LNCAP (cell line): ENCODE data around the gene IL9.

Experiments used
- CTCF ChIP-seq: fragments of 450-650 bp; IDR thresholded peaks from 2 replicates; pipeline ENCODE4 v1.5.1; 2017; ENCODE audit warnings: mild to moderate bottlenecking

Gene IL9

GRCh38 chr5:135930949-135931295, 35.3 kb upstream of the IL9 start:
- TF ChIP-seq CTCF, result no peak

GRCh38 chr5:135930029-135930948, 34.6 kb upstream of the IL9 start:
- no peak for TF ChIP-seq CTCF

GRCh38 chr5:135921388-135921787, 25.7 kb upstream of the IL9 start:
- TF ChIP-seq CTCF, result no peak

- no peak for TF ChIP-seq CTCF
These were observed 24.6 kb upstream of the IL9 start for GRCh38 chr5:135920199-135920598.

- no peak for TF ChIP-seq CTCF
These were observed 21.1 kb upstream of the IL9 start for GRCh38 chr5:135916638-135917263.

GRCh38 chr5:135915466-135916001, 19.9 kb upstream of the IL9 start:
- no peak for TF ChIP-seq CTCF

GRCh38 chr5:135913713-135914626, 18.3 kb upstream of the IL9 start:
- no peak for TF ChIP-seq CTCF
